ENCODE measurements around the gene SLC35D3.

- TF ChIP-seq CTCF (IDR thresholded peaks at IDR 0.05): no peak
- TF ChIP-seq POLR2AphosphoS5 (IDR thresholded peaks at IDR 0.05): no peak
Measured at GRCh38 chr6:136950436-136951126, 28.5 kb downstream of the SLC35D3 start.
